HG02588 (cell line): ENCODE data around the gene LCN10.
"Not testable (repeated sequence)": the region's sequence is repeated elsewhere in the genome, so short reads cannot be mapped to it uniquely, and the experiment has no call there.

Experiments used
- ATAC-seq: cut with Tn5 transposase; IDR thresholded peaks from one replicate; pipeline ENCODE4 v1.9.1; 2021; ENCODE audit warnings: mild to moderate bottlenecking, moderate library complexity; ENCODE audit not compliant: unreplicated experiment

Gene LCN10

DNA sequence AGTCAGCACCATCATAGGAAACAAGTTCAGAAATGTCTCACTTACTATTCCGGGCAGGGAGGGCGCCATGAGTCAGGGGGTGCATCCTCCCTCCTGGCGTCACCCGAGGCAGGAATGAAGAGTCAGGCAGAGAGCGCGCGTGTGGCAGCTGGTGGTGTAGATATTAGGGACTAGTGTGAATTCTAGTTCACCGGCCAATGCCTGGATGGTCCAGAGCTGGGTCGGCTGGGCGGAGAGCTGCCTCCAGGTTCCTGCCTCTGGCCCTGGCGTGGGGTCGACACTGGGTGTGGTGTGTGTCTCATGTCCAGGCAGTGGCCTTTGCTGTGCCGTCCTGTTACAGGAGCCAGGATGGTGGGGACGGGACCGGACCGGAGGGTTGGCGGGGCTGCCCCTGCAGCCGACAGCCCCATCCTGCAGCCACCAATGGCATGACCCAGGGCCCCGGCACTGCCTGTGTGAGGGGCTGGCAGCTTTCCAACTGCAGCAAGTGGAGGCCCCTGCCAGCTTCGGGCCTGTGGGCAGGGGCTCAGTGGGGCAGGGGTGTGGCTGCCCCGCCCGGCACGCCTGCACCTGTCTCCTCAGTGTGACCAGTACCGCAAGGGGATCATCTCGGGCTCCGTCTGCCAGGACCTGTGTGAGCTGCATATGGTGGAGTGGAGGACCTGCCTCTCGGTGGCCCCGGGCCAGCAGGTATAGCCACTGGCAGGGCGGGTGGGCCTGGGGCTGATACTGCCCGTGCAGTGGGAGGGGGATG is 21.2 kb downstream of the LCN10 start:
- no peak for ATAC-seq

DNA sequence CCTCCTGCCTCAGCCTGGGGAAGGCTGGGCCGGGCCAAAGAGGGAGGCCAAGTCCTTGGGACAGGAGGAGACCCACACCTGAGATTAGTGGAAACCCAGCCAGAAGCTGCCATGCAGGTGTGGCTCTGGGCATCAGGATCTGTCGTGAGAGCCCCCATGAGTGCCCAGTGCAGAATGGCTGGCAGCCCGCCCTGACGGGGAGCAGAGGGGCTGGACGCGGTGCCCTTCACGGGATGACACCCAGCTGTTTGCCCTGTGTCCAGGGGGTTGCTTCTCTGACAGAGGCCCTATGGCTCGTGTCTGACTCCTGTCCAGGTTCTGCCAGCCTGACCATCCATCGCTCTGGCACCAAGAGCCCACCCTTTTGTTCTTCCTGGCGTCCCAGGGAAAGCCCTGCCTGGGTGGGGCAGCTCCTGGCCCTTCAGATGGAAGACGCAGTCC is 21.8 kb downstream of the LCN10 start:
- no peak for ATAC-seq

DNA sequence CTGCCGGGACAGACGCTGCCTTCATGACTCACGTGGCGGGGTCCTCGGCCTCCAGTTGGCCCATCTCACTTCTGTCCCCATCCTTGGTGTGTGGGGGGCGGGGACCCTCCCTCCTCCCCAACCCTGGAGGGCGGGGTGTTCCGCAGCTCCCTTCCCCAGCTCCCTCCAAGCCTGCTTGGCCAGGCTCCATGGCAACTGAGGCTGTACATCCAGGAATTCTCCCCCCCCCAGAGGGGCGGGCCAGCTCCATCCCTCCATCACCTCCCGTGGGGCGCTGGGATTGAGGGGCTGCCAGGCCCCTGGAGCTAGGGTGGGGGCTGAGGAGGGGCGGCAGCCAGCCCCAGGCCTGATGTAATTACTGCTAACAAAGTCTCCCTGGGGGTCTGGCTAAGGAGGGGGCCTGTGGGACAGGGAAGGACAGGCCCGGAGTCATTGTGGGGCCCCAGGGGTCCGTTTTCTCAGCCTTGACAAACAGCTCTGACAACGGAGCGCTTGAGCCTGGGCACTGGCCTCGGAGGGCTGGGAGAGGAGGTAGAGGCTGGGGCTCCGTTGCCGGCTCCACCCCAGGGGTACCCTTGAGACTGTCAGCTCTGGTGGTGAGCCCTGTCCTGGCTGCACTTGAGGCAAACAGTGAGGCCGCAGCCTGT is 22.4 kb downstream of the LCN10 start:
- no peak for ATAC-seq

DNA sequence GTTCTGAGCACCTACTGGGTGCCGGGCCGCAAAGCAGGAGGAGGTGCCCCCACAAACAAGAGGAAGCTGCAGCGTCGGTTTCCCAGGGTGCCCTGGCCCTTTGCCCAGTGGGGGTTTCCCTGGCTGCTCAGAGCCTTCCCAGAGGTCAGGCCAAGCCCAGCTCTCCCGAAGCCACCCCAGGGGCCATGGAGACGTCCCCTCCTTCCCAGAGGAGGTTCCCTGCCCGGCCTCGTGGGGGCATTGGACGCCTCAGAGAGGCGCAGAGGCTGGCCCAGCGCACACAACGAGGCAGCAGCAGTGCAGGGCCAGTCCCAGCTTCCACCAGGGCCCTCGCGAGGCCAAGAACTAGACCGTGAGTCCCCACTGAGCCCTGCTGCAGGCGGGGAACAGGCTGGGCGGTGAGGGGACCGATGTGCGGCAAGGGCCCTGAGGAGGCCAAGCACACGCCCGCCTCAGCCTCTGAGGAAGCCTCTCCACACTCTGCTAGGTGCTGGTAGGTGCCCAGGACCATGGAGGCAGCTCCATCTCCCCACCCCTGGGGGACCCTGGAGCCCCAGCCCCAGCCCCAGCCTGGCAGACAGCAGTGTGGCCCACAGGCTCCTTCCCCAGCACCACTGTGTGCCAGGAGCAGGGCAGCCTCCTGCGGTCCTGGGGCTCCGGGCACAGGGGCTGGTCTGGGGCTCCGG is 23.4 kb downstream of the LCN10 start:
- no peak for ATAC-seq

DNA sequence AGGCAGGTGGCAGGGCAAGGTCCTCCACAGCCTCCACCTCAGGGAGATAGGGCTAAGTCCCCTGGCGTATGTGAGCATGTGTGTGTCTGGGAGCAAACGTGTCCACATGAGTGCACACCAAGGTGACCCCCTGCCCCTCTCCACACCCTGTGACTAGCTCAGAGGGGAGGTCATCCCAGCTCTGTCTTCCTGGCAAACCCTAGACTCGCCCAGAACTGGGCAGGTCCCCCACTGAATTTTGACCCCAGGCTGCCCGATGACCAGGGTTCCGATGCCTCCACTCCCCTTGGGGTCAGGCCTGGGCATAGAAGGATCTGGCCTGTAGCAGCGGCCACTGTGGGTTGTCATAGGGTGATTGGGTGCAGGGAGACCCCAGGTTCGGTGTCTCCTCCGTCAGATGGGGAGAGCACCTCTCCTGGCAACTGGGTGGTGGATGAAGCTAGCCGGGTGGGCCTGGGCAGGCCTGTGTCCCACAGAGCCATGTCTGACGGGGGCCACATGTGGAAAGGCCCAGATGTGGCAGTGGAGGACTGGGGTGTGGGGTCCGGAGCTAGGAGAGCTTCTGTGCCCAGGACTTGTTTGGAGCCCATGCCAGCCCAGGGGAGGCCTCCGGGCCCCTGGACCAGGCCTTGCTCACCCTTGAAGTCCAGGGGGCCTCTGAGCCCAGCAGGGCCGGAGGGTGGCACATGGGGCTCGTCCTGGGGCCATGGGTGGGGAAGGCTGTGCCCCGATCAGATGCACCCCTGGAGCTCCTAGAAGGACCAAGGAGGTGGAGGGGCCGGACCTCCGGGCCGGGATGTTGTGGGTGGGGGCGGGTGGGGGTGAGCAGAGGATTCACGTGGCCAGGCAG is 24.2 kb downstream of the LCN10 start:
- no peak for ATAC-seq

DNA sequence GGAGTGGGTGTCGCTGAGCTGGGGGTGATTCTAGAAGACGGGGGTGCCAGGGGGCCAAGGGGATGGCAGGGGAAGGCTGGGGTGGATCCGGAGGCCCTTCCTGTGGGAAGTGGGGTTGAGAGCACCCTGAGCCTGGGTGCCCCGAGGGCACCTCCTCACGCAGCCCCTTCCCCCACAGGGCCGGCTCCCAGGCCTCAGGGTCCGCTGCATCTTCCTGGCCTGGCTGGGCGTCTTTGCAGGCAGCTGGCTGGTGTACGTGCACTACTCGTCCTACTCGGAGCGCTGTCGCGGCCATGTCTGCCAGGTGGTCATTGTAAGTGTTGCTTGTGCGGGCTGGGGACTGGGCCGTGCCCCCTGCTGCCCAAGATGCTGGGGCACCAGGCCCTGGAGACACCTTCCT is 25.3 kb downstream of the LCN10 start:
- no peak for ATAC-seq

- no peak for ATAC-seq
Measured at GRCh38 chr9:136714893-136715274, 27.9 kb downstream of the LCN10 start.

DNA sequence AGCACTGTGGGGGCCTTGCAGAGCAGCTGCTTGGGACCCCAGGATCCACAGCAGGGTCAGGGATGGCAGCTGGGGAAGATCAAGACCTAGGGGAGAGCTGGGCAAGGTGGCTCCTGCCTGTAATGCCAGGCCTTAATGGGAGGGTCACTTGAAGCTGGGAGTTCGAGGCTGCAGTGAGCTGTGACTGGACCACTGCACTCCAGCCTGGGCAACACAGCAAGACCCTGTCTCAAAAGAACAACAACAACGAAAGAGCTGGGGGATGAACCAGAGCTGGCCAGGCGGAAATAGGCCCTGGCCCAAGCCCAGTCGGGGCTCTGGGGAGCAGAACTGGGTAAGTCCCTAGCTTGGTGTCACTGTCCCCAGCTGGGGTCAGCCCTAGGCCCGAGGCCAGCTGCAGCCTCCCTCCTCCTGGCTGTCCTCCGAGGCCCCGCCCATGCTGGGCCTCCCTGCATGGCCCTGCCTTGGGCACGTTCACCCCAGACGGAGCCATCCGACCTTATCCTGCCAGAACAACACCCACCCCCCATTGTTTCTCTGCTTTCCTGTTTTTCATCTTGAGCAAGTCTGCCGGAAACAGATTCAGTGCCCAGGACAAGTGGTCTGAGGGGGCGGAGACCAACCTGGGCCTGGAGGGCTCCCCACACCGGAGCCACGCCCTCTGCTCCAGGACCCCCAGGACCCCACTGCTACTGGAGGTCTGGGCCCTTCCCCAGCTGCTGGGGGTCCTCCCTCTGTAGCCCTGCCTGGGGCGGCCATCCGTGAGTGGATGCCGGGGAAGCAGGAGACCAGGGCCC is 28.4 kb downstream of the LCN10 start:
- ATAC-seq, result no peak

- ATAC-seq, result no peak
Measured at GRCh38 chr9:136713550-136713949, 29.2 kb downstream of the LCN10 start.

DNA sequence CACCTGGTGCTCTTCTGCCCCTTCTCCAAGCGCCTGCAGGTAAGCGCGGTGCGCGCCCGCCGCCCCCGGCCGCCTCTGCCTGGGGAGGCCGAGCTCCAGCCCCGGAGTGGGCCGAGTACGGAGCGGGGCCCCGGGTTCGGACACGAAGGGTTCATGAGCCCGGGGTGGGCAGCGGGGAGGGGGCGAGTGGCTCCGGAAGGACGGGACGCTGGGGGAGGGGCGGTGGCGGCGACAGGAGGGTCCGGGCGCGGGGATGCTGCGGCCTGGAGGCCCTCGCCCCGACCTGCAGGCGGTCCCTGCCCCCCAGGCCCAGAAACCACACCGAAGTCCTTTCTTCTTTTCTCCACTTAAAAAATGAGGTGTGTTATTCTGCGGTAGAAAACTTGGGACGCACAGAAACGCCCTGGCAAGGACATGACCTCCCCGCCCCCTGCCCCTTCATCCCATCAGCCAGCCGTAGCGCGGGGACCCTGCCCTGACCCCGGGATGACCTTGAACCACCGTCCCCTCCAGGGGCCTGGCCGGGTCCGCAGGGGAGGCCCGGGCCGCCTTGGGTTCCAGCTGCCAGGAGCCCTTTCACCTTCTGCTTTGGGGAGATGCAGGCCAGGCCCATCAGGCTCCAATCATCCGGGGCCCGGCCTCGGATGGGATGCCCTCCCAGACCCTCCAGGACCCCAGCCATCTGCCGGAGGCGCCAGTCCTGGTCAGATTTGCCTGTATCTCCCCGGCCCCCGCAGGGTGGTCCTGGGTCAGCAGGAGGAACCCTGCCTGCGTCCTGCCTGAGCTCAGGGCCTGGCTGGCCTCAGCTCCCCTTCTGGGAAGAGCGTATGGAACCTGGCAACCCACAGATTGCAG is 29.8 kb downstream of the LCN10 start:
- ATAC-seq, result no peak

DNA sequence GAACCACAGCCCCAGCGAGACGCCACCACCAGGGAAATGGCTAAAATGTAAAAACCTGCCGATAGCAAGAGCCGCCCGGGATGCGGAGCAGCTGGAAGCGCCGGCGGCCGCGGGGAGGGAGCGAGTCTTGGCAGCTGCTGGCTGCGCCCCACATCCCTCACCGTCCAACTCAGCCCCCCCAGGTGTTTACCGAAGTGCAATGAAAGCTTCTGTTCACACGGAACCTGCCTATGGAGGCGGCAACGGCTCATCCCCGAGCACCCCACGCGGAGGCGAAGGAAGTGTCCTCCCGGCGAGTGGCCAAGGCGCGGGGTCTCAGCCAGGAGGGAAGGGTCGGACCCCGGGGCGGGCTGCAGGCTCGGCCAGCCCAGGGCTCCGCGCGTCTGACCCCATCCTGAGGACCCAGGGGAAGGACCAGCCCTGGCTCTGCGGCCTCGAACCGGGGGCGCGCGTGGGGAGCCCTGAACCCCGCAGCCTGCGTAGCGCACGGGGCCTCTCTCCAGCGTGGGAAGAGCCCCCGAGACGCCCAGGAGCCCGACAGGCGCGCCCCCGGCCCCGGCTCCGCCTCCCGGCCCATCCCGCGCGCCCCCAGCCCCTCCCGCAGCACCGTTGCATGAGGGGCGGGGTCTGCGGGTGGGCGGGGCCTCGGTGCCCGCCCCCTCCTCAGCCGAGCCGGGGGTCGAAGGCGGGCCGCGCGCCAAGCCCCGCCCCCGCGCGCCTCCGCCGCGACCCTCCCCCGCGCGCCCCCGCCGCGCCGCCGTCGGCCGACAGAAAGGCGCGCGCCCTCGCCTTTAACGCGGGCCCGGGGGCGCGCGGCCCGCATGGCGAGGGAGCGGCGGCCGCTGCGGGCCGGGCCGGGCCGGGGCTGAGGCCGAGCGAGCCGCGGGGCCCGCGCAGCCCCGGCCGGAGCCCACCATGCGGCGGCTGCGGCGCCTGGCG is 30.7 kb downstream of the LCN10 start, which contains the start of gene DIPK1B:
DIPK1B (plus strand) TSS at position 822 of the 939 bp plus-strand sequence; CDS start at position 916, 94 bp downstream.
- no peak for ATAC-seq

DNA sequence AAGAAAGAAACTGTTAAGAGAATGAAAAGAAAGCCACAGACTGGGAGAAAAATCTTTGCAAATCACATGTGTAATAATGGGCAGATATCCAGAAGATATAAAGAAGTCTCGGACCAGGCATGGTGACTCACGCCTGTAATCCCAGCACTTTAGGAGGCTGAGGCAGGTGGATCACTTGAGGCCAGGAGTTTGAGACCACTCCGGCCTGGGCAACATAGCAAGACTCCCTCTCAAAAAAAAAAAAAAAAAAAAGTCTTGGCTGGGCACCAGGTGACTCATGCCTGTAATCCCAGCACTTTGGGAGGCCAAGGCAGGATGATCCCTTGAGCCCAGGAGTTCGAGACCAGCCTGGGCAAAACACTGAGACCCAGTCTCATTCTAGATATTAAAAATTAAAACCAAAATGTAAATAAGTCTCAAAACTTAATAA is 31.5 kb downstream of the LCN10 start:
- not testable (repeated sequence) for ATAC-seq

GRCh38 chr9:136710543-136710942 is 32.2 kb downstream of the LCN10 start:
- ATAC-seq, result no peak

DNA sequence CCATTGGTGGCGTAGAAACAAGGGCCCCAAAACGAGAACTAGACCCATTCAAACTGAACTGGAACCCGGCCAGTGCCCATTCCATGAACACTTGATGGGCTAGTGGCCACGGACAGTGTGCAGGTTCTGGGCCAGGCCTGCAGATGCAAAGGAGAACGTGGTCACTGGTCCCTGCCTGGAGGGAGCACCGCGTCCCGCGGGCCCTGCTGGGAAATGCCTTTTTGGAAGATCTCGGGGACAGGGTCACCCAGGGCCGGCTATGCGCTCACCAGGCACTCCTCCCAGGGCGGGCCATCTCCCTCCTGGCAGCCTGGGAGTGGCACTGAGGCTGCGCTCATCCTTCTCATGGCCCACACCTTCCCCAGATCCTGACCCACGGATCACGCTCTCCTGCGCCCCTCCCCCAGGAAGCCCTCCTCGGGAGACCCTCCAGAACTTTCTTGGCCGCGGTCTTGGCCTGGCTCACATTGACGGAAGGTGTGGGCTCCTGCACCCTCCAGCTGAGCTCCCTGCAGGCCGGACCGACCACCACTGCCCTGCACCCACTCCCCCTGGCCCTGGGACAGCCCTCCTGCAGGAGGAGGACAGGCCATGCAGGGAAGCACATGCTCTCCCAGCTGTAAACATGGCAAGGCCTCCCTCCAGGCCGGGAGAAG is 33.2 kb downstream of the LCN10 start:
- no peak for ATAC-seq

GRCh38 chr9:136707849-136708517 is 34.8 kb downstream of the LCN10 start:
- no peak for ATAC-seq

GRCh38 chr9:136707011-136707410 is 35.7 kb downstream of the LCN10 start:
- no peak for ATAC-seq

DNA sequence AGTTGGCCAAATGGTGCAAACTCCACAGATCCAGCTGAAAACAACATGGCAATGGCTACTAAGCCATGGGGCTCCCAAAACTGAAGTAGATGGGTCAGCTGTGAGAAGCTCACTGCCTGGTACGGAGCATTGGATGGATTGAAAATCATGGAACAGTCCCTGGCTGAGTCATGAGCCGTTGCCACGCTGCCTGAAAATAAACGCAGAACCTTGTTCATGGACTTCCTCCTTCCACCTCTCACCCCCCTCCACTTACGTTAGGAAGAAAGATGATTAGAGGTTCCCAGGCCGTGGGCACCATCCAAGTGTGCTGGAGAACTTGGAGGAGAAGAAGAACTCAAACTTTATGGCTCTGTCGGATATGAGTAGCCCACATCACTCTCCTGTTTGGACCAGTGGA is 37.2 kb downstream of the LCN10 start:
- ATAC-seq, result no peak
